Lung (tissue), 12 donors: ENCODE results near the gene GTF2F1. TPM values are rescaled to one million over a fixed set of nuclear protein-coding genes. Genes with fewer than 3 reads are reported as not detected.

ENCODE experiments used
- ATAC-seq: fragments of 200-7000 bp; cut with Tn5 transposase; one replicate; pipeline ENCODE4 v1.9.1; 2020; ENCODE audit warnings: moderate number of reproducible peaks; ENCODE audit not compliant: insufficient read depth, low FRiP score
- DNase-seq, 3 donors: peaks; one replicate each; pipeline ENCODE4 v3.0.0-alpha.2; 2013 to 2017
- H3K27ac ChIP-seq, 2 donors: one replicate each; pipeline ENCODE4 v1.5.1; 2013; ENCODE audit warnings: mild to moderate bottlenecking in 2 of 2, moderate library complexity in 2 of 2, control low read depth in 1 of 2, inconsistent platforms in 1 of 2, low read depth in 1 of 2, low read length in 1 of 2
- H3K27me3 ChIP-seq, 3 donors: one replicate each; pipeline ENCODE4 v1.5.1; 2013; ENCODE audit warnings: low read length in 2 of 3; ENCODE audit not compliant: control insufficient read depth in 3 of 3, insufficient read depth in 3 of 3
- H3K36me3 ChIP-seq, 4 donors: one replicate each; pipeline ENCODE4 v1.5.1; 2013; ENCODE audit warnings: low read length in 4 of 4, mild to moderate bottlenecking in 1 of 4, moderate library complexity in 1 of 4; ENCODE audit not compliant: control insufficient read depth in 4 of 4, insufficient read depth in 4 of 4
- H3K4me1 ChIP-seq, 5 donors: one replicate each; pipeline ENCODE4 v1.5.1; 2013; ENCODE audit warnings: low read length in 5 of 5, mild to moderate bottlenecking in 2 of 5, moderate library complexity in 1 of 5; ENCODE audit not compliant: control insufficient read depth in 5 of 5, insufficient read depth in 5 of 5
- H3K4me3 ChIP-seq: one replicate; pipeline ENCODE4 v1.5.1; 2013; ENCODE audit warnings: mild to moderate bottlenecking, control low read depth, moderate library complexity
- H3K9ac ChIP-seq, 2 donors: one replicate each; pipeline ENCODE4 v1.5.1; 2013; ENCODE audit warnings: low read length in 2 of 2, control low read depth in 1 of 2; ENCODE audit not compliant: insufficient read depth in 1 of 2
- H3K9me3 ChIP-seq, 4 donors: one replicate each; pipeline ENCODE4 v1.5.1; 2013; ENCODE audit warnings: low read length in 3 of 4, mild to moderate bottlenecking in 1 of 4, moderate library complexity in 1 of 4; ENCODE audit not compliant: control insufficient read depth in 4 of 4, insufficient read depth in 3 of 4
- WGBS, 2 donors: extraction: QIAGEN DNeasy Blood & Tissue Kit; methylation state at CpG; one replicate each; pipeline ENCODE4 v1.1.7; 2013; 5-methylcytosine and 5-hydroxymethylcytosine counted together
- polyA plus RNA-seq, 2 donors: library from polyadenylated mRNA; stranded (reverse); fragments of 200-250 nt; gene quantifications; one replicate each; pipeline ENCODE4 v1.2.1, GENCODE V29; 2013
- total RNA-seq, 2 donors: library from RNA; depleted of rRNA in 1 of 2; stranded (reverse); fragments of >200 nt in 1 of 2; gene quantifications; one replicate each; pipeline ENCODE4 v1.2.1, GENCODE V29; 2014 to 2021
- TF ChIP-seq, protein P1 (sequence below): IDR thresholded peaks from 2 replicates; pipeline ENCODE4 v1.5.1; 2012; ENCODE audit warnings: mild to moderate bottlenecking; ENCODE audit errors: control extremely low read depth, extremely low read depth
- donor health status: control.
- donor health status: control.
- donor health status: Bipolar disorder and iron deficiency.
- donor health status: healthy.
- donor health status: DM: yes; HTN: yes; CAD: no.

GTF2F1 gene
- total and polyA plus RNA-seq, 4 donors: 45.4 to 53.5 (median 48.3) TPM

DNA sequence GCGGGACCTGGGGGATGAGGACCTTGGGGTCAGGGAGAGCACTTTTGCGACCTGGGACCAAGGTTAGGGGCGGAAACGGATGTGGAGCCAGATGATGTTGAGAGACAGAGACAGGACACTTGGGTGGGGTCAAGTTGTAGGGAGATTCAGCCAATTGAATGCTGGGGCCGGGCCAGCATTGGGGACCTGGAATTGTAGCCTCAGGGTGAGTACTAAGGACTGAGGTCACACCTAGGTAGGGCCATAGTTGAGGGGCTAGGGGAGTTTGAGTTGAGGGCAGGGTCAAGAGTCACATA lies 19.2 kb downstream of the GTF2F1 start:
- no peak for DNase-seq
- TF ChIP-seq, protein P1, sequence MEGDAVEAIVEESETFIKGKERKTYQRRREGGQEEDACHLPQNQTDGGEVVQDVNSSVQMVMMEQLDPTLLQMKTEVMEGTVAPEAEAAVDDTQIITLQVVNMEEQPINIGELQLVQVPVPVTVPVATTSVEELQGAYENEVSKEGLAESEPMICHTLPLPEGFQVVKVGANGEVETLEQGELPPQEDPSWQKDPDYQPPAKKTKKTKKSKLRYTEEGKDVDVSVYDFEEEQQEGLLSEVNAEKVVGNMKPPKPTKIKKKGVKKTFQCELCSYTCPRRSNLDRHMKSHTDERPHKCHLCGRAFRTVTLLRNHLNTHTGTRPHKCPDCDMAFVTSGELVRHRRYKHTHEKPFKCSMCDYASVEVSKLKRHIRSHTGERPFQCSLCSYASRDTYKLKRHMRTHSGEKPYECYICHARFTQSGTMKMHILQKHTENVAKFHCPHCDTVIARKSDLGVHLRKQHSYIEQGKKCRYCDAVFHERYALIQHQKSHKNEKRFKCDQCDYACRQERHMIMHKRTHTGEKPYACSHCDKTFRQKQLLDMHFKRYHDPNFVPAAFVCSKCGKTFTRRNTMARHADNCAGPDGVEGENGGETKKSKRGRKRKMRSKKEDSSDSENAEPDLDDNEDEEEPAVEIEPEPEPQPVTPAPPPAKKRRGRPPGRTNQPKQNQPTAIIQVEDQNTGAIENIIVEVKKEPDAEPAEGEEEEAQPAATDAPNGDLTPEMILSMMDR: no peak
- Histone ChIP-seq H3K9ac (peak overlapping the region; percentile 16 to 53), H3K27ac (peak overlapping the region; percentile 26 to 51), H3K4me1 (peaks cover 0 to 12% (median 6%) of the 10 kb centered on the region in 5 donors), H3K9me3 (no peaks in the 10 kb centered on the region), H3K4me3 (no peak overlapping the region), H3K27me3 (no peaks in the 10 kb centered on the region), H3K36me3 (peaks cover under 1 to 24% (median 8%) of the 10 kb centered on the region in 4 donors)
- 26 to 33% methylated on average over 5 of the region's 5 CpGs for WGBS, 2 donors
- no peak for ATAC-seq

DNA sequence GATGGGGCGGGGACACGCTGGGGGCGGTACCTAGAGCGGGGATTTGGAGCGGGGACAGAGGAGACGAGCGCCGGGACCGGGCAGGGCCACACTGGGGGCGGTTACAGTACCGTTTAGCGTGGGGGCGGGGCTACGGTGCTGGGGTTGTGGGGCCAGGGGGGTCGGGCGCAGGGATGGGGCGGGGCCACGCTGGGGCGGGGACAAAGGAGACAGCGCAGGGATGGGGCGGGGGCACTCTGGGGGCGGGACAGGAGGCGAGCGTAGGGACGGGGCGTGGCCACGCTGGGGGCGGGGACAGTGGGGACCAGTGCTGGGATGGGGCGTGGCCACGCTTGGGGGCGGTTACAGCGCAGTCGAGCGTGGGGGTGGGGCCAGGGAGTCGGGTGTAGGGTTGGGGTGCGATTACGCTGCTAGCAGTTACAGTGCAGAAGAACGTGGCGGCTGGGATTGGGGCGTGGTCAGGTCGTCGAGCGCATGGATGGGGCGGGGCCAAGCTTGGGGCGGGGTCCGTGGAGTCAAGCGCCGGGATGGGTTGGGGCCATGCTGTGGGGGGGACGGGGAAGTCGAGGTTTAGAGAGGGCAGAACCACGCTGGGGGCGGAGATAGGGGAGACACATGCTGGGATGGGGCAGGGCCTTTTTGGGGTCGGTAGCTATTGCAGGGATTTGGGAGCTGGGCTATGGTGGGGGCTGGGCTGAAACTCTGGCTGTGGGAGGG lies 19.7 kb downstream of the GTF2F1 start:
- TF ChIP-seq, protein P1: no peak
- peak overlapping the region in 1 of 2 donors; percentile 16 for H3K9ac ChIP-seq
- DNase-seq (peak; percentile 99 to 100 (median 99)), ATAC-seq (peak; percentile 91)
- peak overlapping the region; percentile 90 for H3K4me3 ChIP-seq
- H3K36me3 ChIP-seq: peaks cover 4 to 24% (median 12%) of the 10 kb centered on the region in 4 donors
- H3K27me3 ChIP-seq: no peaks in the 10 kb centered on the region
- H3K4me1 ChIP-seq: peaks cover 0 to 12% (median 6%) of the 10 kb centered on the region in 5 donors
- H3K9me3 ChIP-seq: no peaks in the 10 kb centered on the region
- 1% methylated on average over 45 to 53 of the region's 53 CpGs for WGBS, 2 donors
- H3K27ac ChIP-seq: peak overlapping the region; percentile 97

DNA sequence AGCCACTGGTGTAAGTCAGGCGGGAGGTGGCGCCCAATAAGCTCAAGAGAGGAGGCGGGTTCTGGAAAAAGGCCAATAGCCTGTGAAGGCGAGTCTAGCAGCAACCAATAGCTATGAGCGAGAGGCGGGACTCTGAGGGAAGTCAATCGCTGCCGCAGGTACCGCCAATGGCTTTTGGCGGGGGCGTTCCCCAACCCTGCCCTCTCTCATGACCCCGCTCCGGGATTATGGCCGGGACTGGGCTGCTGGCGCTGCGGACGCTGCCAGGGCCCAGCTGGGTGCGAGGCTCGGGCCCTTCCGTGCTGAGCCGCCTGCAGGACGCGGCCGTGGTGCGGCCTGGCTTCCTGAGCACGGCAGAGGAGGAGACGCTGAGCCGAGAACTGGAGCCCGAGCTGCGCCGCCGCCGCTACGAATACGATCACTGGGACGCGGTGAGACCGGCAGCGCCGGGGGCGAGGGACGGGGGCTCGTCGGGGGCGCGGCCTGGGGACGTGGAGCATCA lies 20.3 kb downstream of the GTF2F1 start, which contains the start of gene ALKBH7:
TSS of gene ALKBH7 (plus strand) at position 201 of the 502 bp plus-strand sequence. CDS start at position 228, 27 bp downstream.
- WGBS, 2 donors: 1% methylated on average over 46 to 47 of the region's 47 CpGs
- H3K27ac ChIP-seq: peak within 1 kb of the TSS; percentile 97
- TF ChIP-seq, protein P1: no peak
- H3K36me3 ChIP-seq: peaks cover 4 to 31% (median 13%) of the 10 kb centered on the region in 4 donors
- H3K9ac ChIP-seq: peak within 1 kb of the TSS; percentile 16 to 96
- H3K4me3 ChIP-seq: peak within 1 kb of the TSS; percentile 90
- ATAC-seq (peak; percentile 87), DNase-seq (peak; percentile 99 to 100 (median 100))
- no peaks in the 10 kb centered on the region for H3K9me3 ChIP-seq
- H3K4me1 ChIP-seq: peaks cover 0 to 12% (median 6%) of the 10 kb centered on the region in 5 donors
- H3K27me3 ChIP-seq: no peaks in the 10 kb centered on the region
